ENCODE results near the gene PLXNA2.
A peak's percentile ranks its signal among the peaks of the same experiment; 100 is the strongest.

PLXNA2 gene

DNA sequence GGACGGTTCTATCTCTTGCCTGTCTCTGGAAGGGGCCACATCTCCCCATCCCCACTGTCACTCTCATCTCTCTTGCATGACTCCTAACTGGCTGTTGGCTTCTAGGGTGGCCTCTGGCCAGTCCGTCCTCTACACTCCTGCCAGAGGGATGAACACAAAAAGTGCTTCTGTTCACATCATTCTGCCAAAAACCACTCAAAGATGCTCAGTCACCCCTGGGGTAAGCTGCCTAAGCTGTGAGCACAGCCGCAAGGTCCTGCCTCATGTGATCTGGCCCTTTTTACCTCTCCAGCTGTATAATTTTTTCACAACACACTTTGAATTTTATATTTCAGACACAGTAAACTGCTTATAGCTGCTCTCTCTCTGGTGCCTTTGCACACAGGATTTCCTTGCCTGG lies 235.7 kb downstream of the PLXNA2 start:
- DNase-seq, result no peak

DNA sequence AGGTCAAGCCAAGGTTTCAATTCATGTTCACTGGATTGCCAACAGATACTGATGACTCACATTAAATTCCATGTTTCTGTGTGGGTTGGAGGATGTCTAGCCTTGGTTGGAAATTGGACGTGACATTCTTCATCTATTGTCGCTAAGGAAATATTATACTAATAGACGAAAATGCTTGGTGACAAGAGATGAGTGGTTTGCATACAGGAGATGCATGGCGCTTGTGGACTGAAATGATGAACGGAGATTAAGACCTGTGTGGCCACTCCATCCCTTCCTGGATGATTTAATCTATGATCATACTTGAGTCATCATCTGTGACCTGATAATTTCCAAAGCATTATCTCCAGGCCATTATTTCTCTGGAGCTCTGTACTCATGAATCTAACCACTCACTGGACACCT lies 236.2 kb downstream of the PLXNA2 start:
- DNase-seq, result peak; percentile 12

DNA sequence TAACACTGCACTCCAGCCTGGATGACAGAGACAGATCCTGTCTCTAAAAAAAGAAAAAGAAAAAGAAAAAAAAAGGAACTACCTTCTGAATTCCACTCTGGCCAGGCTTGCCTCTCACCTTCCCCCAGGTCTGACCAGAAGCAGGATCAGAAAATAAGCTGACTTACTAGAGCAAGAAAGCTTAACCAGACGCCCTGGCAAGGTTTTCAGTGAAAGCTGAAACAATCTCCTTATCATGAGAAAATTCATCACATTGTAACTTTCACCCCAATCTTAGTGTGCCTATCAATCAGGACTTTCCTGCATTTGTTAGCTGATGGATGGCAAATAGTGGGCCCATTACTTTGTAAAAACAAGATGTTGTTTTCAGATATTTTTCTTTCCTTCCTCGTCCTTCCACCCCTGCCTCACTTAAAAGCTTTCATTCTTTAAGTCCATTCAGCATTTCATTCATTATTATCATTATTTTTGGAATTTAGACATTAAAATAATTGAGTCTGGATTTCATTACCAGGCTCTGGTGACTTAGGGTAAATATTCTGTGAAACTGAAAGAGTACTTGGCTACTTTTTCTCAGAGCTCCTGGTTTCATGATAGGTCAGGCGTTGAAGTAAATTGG lies 236.8 kb downstream of the PLXNA2 start:
- peak; percentile 7 for DNase-seq

DNA sequence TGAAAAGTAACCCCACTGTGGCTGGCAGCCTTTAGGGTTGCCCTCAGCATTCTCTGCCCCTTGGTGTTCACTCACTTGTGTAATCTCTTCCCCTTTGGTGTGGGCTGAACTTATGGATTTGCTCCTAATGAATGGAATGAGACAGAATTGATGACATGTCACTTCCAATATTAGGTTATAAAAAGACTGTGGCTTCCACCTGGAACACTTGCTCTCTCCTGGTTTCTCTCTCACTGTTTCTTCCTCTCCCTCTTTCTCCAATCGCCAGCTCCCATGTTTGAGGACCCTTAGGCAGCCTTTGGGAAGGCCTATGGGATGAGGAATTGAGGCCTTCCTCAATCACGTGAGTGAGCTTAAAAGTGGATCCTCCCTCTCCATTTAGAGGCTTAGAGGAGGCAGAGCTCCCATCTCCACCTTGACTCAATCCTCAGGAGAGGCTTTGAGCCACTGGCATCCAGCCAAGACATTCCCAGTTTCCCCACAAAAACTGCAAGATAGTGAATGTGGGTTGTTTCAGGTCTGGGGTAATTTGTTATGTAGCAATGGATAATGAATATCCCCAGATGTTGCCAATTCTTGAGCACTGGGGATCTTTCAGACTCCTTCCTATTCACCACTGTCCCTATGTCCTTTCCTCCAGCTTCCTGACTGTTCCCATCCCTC lies 237.8 kb downstream of the PLXNA2 start:
- DNase-seq, result no peak

DNA sequence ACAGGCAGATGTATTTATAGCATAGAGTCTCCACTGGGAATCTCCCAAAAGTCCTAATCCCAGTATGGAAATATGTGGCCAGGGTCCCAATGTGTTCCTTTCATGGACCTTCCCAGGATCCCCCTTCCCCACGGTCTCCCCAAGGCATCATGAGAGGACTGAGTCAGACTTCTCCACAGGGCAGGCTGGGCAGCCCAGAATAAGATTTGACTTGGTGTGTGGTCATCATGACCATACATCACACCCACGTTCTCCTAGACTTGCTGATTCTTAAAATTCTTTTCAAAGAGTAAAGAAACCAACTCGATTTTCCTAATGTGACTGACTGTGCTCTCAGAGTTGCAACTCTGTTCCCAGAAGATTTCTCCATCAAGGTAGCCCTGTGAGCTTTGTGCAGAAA lies 239.3 kb downstream of the PLXNA2 start:
- DNase-seq, result peak; percentile 71

DNA sequence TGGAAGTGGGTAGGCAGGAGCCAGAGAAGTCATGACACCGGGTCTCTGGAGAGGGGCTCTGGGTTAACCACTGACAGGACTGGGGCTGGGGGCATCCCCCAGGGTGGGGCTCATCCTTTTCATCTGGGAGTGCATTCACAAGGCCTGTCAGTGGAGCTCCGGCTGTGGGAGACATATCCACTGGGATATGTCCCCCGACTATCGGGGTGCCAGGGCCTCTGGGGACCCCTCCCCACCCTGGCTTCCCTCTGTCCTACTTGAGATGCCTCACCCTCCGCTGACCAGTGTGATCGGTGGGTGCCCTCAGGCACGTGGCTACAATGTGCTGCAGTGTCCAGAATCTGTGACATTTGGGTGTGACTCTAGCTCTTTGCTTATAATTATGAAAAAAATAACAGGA lies 240.9 kb downstream of the PLXNA2 start:
- DNase-seq, result no peak

DNA sequence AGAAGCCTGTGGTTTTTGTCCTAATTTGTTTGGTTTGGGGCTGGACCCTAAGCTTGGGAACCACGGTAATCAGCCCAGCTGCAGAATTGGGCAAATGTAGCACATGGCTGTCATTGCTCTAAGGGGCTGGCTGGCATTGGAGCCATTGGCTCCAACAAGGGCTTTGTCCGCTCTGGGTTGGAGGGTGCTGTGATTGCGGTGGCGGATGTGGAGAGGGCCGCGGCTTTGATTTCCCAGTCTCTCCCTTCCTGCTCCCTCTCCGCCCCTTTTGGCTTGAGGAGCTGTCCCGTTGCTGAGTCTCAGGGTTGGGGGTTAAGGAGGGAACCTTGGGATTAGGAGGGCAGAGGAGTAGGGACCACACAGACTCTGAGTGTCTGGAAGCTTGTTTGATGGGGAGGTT lies 241.5 kb downstream of the PLXNA2 start:
- no peak for DNase-seq

DNA sequence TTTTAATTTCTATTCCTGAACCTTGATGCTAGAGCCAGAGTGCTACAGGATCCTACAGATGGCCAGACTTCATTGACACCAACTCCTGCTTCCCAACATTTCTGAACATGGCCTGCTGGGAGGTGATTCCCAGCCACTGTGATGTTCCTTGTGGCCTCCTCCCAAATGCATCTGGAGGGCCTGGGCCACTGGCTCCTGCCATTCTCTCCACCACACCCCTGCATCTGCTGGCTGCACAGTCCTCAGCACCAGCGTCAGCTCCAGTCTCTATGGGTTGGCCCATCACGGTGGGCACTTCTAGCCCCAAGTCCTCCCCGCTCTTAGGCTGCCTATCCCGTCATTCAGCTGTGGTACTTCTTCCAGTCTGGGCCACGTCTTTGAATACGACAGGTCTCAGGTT lies 242.1 kb downstream of the PLXNA2 start:
- DNase-seq, result no peak

DNA sequence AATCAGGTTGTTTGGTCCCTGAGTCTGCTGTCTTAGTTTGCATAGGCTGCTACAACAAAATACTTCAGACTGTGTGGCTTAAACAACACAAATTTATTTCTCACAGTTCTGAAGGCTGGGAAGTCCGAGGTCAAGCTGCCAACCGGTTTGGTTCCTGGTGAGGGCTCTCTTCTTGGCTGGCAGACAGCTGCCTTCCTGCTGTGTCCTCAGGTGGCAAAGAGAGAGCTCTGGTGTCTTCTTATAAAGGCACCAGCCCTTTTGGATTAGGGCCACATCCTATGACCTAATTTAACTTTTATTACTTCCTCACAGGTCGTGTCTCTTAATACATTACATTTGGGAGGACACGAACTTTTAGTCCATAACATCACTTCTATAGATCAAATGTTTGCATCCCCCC lies 243.7 kb downstream of the PLXNA2 start:
- no peak for DNase-seq

DNA sequence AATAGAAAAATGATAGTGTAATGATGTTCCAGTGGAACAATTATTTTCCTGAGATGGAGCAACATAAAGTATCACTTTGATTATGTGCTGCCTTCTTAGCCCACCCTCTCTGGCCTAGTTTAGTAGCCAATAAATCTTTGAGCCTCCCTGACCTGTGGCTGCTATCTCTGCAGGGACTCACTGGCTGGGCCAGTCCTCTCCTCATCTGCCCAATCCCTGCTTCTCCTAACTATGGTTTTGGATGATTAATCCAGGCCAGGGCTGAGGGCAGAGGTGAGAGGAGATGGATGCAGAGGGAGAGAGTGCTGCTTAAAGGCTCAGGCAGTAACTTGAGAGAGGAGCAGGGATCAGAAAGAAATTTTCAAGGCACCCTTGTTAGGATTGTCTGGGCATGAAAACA lies 244.2 kb downstream of the PLXNA2 start:
- DNase-seq, result no peak

DNA sequence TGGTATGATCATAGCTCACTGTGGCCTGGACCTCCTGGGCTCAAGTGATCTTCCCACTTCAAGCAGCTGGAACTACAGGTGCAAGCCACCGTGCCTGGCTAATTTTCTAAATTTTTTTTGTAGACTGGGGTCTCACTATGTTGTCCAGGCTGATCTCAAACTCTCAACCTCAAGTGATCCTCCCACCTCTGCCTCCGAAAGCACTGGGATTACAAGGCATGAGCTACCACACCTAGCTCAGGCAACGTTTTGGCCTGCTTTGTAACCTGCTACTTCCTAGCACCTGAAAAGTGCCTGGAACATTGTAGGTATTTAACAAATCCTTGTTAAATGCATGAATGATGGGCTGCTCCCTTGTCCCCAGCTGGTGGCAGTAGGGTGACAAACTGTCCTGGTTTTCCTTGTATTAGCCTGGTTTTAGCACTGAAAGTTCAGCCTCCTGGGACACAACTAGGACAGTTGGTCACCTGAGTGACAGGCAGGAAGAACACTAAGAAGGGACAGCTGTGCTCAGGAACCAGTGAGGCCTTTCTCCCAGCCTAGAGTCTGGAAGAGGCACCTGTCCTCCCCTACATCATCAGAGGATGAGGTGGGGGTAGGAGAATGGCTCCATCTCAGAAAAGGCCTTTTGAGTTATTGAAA lies 244.8 kb downstream of the PLXNA2 start:
- DNase-seq, result no peak

DNA sequence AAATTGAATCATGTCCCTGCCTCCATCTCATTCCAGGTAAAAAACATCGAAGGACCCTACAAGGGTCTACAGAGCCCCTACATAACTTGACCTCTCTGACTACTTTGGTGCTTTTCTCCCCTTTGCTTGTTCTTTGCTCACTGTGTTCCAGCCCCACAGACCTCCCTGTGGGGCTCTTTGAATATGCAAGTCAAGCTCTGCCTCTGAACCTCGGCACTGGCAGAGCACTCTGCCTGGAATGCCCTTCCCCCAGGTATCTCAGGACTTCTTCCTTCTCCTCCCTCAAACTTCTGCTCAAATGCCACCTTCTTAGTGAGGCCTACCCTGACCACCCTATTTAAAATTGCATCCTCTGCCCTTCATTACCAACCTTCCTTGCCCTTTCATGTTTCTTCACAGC lies 245.5 kb downstream of the PLXNA2 start:
- no peak for DNase-seq

DNA sequence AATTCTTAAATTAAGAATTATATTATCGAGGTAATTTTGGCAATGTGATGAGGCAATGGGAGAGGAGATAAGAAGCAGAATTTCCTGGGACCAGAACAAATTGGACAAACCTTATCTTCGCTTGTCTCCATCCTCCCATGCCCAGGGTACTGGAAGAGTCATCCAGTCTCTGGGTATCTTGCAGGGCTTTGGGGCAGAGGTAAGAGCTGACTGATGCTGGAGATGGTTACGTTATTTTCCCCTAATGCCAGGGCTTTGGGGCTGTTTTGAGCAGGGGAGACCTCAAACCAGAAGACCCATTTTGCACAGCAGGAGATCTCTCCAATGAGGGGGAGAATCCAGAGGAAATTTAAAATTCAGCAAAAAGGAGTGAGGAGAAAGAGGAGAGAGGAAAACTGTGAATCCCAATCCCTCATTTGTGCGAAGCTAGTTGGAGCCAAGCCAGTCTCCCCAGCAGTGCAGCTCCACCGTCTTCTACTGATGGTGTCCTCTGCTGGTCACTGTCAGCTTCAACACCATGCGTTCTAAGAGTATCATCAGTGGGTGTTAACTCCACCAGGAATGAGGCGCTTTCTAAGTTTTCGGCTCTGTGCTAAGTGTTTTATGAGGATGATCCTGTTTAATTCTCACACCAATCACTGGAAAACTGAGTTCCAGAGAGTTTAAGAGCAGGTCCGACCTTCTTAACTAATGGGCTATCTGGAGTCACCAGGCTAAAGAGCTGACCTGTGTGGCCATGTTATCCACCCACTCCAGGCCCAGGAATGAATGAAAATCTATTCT lies 246.5 kb downstream of the PLXNA2 start:
- DNase-seq, result peak; percentile 63

DNA sequence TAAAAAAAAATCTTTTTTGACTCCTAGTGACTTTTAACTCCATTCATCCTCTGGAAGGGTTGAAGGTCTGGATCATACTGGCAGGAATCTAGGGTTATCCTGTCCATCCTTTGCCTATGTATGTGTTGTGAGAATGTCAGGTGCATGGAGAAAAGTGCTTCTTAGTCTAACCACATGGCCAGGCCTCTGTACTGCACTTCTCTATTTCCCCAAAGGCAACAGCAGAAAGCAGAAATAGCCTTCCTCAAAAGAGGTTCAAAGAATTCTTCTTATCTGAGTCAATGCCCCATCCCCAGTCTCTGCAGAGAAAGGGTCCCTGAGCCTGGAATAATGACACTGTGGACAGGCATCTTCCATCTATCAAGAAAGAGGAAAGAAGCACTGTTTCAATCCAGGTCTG lies 247.5 kb downstream of the PLXNA2 start:
- peak; percentile 48 for DNase-seq

DNA sequence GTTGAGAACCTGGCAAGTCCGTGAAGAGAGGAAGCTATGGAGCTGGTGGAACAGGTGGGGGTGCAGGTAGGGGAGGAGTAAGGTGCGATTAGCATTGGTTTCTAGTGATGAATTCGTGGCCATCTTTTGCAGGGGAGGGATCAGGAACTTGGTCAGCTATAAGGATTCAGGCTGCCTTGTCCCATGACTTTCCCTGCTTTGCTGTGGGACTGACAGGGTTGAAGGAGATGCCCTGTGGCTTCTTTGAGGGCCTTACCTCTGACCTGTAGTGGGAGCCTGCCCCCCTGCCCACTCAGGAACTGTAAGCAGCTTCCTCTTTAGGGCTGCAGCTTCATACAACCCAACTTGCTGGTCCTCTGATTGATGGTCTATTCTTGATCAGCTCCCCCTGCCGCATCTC lies 248.6 kb downstream of the PLXNA2 start:
- DNase-seq, result no peak

DNA sequence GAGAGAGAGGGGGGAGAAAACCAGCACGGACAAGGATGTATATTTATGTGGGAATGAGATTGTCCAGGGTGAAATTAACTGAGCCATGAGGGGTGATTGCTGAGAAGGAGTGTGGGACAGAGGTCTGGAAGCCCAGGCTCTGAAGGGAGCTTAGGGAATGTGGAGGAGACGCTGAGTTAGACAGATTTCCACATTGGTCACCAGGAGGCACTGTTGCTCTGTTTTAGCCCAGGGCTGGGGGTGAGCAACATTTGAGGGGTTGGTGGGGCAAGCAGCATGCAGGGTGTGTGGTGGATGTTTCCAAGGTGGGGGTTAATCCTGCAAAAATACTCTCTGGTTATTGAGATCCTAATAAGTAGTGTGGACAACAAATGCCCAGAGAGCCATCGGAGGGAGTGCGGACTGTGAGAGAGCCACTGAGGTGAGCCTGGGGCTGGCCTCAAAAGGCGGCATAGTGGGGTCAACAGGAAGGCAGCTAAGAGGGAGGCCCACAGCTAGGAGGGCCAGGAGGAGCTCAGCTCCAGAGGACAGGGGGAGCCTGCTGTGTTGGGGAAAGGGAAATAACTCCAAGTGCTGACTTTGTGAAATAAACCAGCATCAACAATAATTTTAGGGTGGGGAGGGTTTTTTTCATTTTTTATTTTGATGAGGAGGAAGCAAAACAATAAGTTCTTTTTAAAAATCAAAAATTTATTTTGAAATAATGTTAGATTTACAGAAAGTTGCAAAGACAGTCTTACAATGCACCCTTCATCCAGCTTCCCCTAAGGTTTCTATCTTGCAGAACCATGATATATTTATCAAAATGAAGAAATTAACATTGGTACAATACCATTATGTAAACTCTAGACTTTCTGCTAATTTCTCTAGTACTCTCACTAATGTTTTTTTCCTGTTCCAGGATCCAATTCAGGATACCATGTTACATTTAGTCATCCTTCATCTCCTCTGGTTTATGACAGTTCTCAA lies 250.4 kb downstream of the PLXNA2 start:
- DNase-seq, result no peak

DNA sequence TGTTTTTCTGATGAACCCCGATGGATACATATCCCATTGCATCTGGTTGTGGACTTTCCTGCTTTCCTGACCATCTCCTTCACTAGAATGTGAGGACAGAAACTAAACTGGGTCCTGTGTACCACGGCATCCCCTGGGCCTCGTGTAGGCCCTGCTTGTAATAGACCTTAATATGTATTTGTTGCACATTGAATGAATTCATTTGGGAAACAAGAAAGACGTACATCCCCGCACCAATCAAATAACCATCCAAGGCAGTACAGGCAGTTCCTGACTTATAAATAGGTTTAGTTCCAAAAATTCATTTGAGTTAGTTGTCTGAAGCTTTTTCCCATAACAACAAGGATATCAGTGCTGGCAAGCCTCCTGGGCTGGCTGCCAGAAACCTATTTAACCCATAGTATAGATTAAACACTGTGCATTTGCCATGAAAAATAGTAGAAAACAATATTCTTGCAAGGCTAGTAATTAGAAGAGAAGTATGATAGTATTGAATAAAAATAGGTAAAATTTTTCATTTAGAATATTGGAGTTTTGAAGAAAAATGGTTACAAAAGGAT lies 251.4 kb downstream of the PLXNA2 start:
- DNase-seq, result no peak

DNA sequence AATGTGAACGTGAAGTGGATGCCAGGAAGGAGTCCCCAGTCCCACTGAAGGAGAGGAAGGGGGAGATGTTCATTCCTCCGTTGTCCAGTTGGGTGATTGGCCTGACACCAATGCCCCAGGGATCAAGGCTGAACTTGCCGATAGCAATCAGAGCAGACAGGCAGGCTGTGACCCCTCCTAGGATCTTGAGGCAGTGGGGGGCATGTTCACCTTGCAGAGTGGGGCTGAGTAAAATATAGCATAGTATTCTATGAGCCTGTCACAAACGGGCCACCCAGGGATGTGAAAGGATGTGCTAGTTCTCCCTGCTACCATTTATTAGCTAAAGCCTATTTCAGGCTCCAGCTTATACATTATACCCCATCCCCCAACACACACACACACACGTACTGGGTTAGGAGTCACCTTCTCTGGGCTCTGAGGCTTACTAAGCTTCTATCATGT lies 252.6 kb downstream of the PLXNA2 start:
- DNase-seq, result no peak

DNA sequence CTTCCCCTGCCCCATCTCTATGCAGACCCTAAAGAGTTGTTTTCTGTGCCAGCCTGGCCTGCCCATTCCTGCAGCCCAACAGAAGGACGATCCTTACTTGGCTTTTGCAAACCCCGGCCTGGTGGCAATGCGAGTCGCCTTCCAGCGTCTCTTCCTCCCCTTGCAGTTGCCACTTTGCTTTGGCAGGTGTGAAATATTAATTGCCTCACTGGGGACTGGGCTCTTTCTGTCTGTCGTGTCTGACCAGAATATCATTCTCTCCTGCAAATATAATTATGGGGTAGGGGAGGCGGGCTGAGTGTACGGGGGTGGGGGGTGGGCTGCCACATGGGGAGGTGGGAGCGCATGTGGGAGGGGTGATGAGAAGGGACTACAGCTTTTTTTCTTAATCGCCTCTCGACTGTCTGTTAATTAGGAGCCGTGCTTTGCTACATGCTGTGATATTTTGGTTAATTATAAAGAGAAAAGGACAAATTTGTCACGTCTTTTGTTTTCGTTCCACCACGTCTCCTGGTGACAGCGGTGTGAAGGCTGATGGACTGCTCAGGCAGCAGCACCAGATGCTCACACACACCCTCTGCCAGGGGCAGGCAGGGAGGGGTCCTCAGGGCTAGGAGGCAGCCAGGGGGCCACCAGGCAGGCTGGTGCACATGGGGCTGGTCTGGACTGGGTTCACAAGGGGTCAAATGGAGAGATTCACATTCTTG lies 253.2 kb downstream of the PLXNA2 start:
- DNase-seq, result no peak

DNA sequence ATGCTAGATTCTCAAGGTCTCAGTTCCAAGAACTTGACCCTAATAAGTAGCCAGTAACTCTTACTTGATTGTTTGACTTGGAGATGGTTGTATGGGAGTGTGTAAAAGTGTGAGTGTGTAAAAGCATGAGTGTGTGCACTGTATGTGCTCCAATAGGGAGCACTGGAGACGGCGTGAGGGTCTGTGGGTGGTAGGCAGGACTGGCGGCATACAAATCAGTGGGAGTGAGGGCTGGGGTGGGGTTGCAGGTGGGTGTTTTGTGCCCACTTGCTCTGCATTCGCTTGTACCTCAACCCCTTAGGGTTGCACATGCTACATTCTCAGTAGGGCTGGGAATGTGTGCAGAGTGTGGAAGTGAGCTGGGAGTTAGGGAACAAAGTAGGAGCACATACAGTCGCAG lies 253.7 kb downstream of the PLXNA2 start:
- DNase-seq, result no peak
